PC-9 (cell line): ENCODE data around the gene MRPL18. TPM values are rescaled to one million over a fixed set of nuclear protein-coding genes. Genes with fewer than 3 reads are reported as not detected.
"Not testable (repeated sequence)": the region's sequence is repeated elsewhere in the genome, so short reads cannot be mapped to it uniquely, and the experiment has no call there.

Experiments
- BruUV-seq: library from RNA; stranded (reverse); fragments of 400-500 nt; replicated peaks from 2 replicates; lab custom pipeline; 2021; lab: Mats Ljungman, UMichigan
- CTCF ChIA-PET: fragments of 300-600 bp; sonication (Branson Sonifier 250); formaldehyde crosslinking; loops from one replicate; lab custom pipeline; 2022; ENCODE audit warnings: antibody characterized with exemption; lab: Charles Lee
- POLR2A ChIA-PET: fragments of 300-600 bp; sonication (Branson Sonifier 250); formaldehyde crosslinking; loops from one replicate; lab custom pipeline; 2022; ENCODE audit warnings: antibody characterized with exemption; ENCODE audit not compliant: unreplicated experiment; lab: Charles Lee
- DNase-seq, 2 experiments: peaks; one replicate each; pipeline versions ENCODE4 v3.0.0 to v3.0.0-alpha.2; 2015 to 2022; ENCODE audit warnings: mixed read lengths in 1 of 2
- H2AFZ ChIP-seq: fragments of 200-600 bp; sonication (generic); 2 replicates; pipeline ENCODE4 v1.8.1; 2017; ENCODE audit warnings: antibody characterized with exemption
- H3F3A ChIP-seq: fragments of 200-600 bp; sonication (generic); 2 replicates; pipeline ENCODE4 v1.8.1; 2017; ENCODE audit warnings: antibody characterized with exemption, mild to moderate bottlenecking, low read depth; ENCODE audit not compliant: insufficient read depth
- H3K27ac ChIP-seq: fragments of 200-600 bp; sonication (generic); 2 replicates; pipeline ENCODE4 v1.6.1; 2016; ENCODE audit warnings: mixed run types
- H3K27me3 ChIP-seq: fragments of 200-600 bp; sonication (generic); 2 replicates; pipeline ENCODE4 v1.6.1; 2016; ENCODE audit warnings: low read depth, mixed run types; ENCODE audit not compliant: insufficient read depth
- H3K36me3 ChIP-seq: fragments of 200-600 bp; sonication (generic); 2 replicates; pipeline ENCODE4 v1.6.1; 2016; ENCODE audit warnings: low read depth, mixed run types
- H3K4me1 ChIP-seq: fragments of 200-600 bp; sonication (generic); replicated peaks from 2 replicates; pipeline ENCODE4 v1.6.1; 2016; ENCODE audit warnings: mixed run types; ENCODE audit not compliant: insufficient read depth
- H3K4me2 ChIP-seq: fragments of 200-600 bp; sonication (generic); 2 replicates; pipeline ENCODE4 v1.6.1; 2017; ENCODE audit warnings: mixed run types
- H3K4me3 ChIP-seq: fragments of 200-600 bp; sonication (generic); 2 replicates; pipeline ENCODE4 v1.6.1; 2016; ENCODE audit warnings: mixed run types
- H3K79me2 ChIP-seq: fragments of 200-600 bp; sonication (generic); 2 replicates; pipeline ENCODE4 v1.6.1; 2017; ENCODE audit warnings: low read depth, mixed run types
- H3K9me2 ChIP-seq: fragments of 200-600 bp; sonication (generic); 2 replicates; pipeline ENCODE4 v1.8.1; 2017; ENCODE audit warnings: mild to moderate bottlenecking; ENCODE audit not compliant: insufficient read depth
- H3K9me3 ChIP-seq: fragments of 200-600 bp; sonication (generic); 2 replicates; pipeline ENCODE4 v1.8.1; 2016; ENCODE audit warnings: low read depth; ENCODE audit not compliant: insufficient read depth
- H4K20me1 ChIP-seq: fragments of 200-600 bp; sonication (generic); 2 replicates; pipeline ENCODE4 v1.8.1; 2017; ENCODE audit not compliant: insufficient read depth
- EZH2 ChIP-seq: fragments of 200-600 bp; sonication (generic); IDR thresholded peaks from 2 replicates; pipeline ENCODE4 v1.8.0; 2017; ENCODE audit warnings: antibody characterized with exemption, low read depth
- intact Hi-C: fragments of 100-400 bp; cut with micrococcal nuclease; formaldehyde crosslinking; loops from one replicate; pipeline ENCODE4 v1.10.0; 2022; ENCODE audit not compliant: unreplicated experiment
- total RNA-seq: library from RNA; stranded (reverse); gene quantifications from 2 replicates; pipeline ENCODE4 v1.2.3, GENCODE V29; 2021
- TF ChIP-seq, protein P1 (sequence below): fragments of 200-600 bp; sonication (generic); conservative IDR thresholded peaks from 2 replicates; pipeline ENCODE4 v1.6.1; 2017; ENCODE audit warnings: mixed run types, antibody characterized with exemption, mild to moderate bottlenecking, moderate library complexity

Gene MRPL18
- total RNA-seq, 1 experiment from 2014 or later, result 54.4 TPM

DNA sequence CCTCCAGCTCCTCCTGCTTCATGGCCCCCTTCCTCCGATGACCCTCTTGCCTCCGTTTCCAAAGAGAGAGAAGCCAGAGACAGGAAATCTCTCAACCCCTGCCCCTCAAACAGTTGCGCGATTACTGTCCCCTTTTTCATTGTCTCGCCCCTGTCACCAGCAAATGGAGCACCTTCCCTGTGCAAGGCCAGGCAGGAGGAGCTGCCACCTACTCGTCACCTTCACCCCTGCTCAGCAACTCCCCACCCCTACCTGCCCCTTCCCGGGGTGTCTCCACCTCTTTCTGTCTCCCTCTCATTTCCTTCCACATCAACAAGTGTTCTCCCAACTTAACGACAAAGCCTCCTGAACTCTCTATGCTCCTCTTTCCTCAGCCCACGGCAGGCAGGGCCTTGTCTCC, 23.5 kb downstream of the MRPL18 start:
- H3K9me3 ChIP-seq, result no peaks in the 10 kb centered on the region
- no peaks in the 10 kb centered on the region for H3K4me1 ChIP-seq
- POLR2A ChIA-PET, result no interaction called here
- intact Hi-C loops, result no loop called here
- H3K27me3 ChIP-seq, result peaks cover 19% of the 10 kb centered on the region
- H2AFZ ChIP-seq, result no peak overlapping the region
- H3K4me3 ChIP-seq, result no peak overlapping the region
- CTCF ChIA-PET, result no interaction called here
- H3K4me2 ChIP-seq, result no peak overlapping the region
- BruUV-seq, result no TSS peak
- H3F3A ChIP-seq, result no peaks in the 10 kb centered on the region
- H3K36me3 ChIP-seq, result no peaks in the 10 kb centered on the region
- H3K79me2 ChIP-seq, result no peaks in the 10 kb centered on the region
- no peaks in the 10 kb centered on the region for H3K9me2 ChIP-seq
- TF ChIP-seq, protein P1, sequence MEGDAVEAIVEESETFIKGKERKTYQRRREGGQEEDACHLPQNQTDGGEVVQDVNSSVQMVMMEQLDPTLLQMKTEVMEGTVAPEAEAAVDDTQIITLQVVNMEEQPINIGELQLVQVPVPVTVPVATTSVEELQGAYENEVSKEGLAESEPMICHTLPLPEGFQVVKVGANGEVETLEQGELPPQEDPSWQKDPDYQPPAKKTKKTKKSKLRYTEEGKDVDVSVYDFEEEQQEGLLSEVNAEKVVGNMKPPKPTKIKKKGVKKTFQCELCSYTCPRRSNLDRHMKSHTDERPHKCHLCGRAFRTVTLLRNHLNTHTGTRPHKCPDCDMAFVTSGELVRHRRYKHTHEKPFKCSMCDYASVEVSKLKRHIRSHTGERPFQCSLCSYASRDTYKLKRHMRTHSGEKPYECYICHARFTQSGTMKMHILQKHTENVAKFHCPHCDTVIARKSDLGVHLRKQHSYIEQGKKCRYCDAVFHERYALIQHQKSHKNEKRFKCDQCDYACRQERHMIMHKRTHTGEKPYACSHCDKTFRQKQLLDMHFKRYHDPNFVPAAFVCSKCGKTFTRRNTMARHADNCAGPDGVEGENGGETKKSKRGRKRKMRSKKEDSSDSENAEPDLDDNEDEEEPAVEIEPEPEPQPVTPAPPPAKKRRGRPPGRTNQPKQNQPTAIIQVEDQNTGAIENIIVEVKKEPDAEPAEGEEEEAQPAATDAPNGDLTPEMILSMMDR, result no peak
- no peak for TF ChIP-seq EZH2
- no peak overlapping the region for H3K27ac ChIP-seq
- no peaks in the 10 kb centered on the region for H4K20me1 ChIP-seq
- no peak for DNase-seq

DNA sequence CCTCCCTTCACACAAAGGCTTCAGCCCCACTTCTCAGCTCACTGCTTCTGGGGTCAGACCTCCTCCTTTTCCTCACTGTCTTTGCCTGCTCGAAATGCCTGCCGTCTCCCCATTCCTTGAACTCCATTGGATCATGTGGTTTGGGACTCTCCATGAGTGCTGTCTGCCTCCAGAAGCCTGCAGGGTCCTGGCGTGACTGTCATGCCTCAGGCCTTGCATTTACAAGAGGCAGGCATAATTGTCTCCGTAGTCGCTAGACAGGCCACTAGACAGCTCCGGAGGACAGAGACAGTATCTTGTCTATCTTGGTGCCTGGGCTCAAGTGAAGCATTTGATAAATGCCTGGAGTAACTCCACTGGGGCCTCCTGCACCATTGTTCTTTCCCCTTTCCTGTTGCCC, 25.1 kb downstream of the MRPL18 start:
- no peaks in the 10 kb centered on the region for H3K4me1 ChIP-seq
- H3F3A ChIP-seq, result no peaks in the 10 kb centered on the region
- ChIA-PET POLR2A (no interaction called here), CTCF (no interaction called here)
- no peaks in the 10 kb centered on the region for H3K79me2 ChIP-seq
- H3K9me3 ChIP-seq, result no peaks in the 10 kb centered on the region
- no peak overlapping the region for H2AFZ ChIP-seq
- H3K9me2 ChIP-seq, result no peaks in the 10 kb centered on the region
- TF ChIP-seq EZH2, result no peak
- TF ChIP-seq, protein P1, result no peak
- intact Hi-C loops, result no loop called here
- no peak overlapping the region for H3K4me3 ChIP-seq
- H3K36me3 ChIP-seq, result no peaks in the 10 kb centered on the region
- BruUV-seq, result no TSS peak
- no peak overlapping the region for H3K27ac ChIP-seq
- H3K27me3 ChIP-seq, result peaks cover 35% of the 10 kb centered on the region
- no peak for DNase-seq
- no peak overlapping the region for H3K4me2 ChIP-seq
- H4K20me1 ChIP-seq, result no peaks in the 10 kb centered on the region

DNA sequence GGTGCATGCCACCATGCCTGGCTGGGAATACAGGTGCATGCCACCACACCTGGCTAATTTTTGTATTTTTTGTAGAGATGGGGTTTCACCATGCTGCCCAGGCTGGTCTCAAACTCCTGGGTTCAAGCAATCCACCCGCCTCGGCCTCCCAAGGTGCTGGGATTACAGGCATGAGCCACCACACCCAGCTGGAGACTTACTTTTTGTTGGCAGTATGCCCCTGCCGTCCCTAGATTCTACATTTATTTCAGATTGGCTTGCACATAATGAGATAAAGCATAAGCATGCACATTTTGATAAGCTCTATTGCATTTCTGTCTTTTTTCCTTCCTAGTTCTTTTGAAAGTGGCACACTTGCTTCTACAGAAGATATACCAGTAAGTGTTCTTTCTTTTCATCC, 26.5 kb downstream of the MRPL18 start:
- intact Hi-C loops, BruUV-seq, H3F3A ChIP-seq: not testable (repeated sequence)

DNA sequence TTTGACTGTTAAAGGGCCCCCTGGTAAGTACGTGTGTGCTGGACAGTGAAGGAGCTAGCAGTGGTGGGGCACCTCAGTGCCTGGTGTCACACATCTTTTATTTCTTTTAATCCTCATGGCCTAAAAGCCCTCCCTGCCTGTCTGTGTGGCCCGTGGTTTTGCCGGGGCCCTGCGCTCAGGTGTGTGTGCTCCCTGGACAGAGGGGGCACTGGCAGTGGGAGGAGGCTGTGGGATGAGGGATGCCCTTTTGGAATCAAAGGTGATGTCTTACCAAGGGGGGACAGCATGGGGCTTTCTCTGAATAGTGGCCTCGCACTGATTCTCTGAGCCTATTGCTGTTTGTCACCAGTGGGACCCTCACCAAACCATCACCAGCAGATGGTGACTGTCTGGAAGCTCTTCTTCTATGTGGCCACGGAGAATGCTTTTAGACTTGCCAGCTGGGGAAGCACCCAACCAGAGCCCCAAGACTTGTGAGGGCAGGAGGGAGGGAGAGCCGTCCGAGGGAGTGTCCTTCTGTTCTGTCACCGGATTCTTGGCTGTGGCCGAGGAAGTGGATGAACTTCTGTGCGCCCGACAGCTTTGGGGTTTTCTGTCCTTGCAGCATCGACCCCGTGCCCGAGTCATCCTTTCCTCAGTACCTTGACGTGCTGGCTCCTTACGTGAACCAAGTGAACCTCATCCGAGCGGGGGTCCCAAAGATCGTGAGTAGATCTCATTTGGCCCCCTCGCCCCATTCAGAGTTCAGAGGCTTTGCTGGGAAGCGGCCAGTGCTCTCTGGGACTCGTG, 27.9 kb downstream of the MRPL18 start:
- H3K27ac ChIP-seq, result no peak overlapping the region
- ChIA-PET CTCF (no interaction called here), POLR2A (no interaction called here)
- TF ChIP-seq EZH2, result no peak
- TF ChIP-seq, protein P1, result no peak
- no peak overlapping the region for H3K4me2 ChIP-seq
- H4K20me1 ChIP-seq, result no peaks in the 10 kb centered on the region
- H3K4me3 ChIP-seq, result no peak overlapping the region
- H3K79me2 ChIP-seq, result no peaks in the 10 kb centered on the region
- no peaks in the 10 kb centered on the region for H3K9me2 ChIP-seq
- no peak for DNase-seq
- BruUV-seq, result no TSS peak
- H3K27me3 ChIP-seq, result peaks cover 42% of the 10 kb centered on the region
- H3K36me3 ChIP-seq, result no peaks in the 10 kb centered on the region
- no peaks in the 10 kb centered on the region for H3K4me1 ChIP-seq
- no peaks in the 10 kb centered on the region for H3K9me3 ChIP-seq
- intact Hi-C loops, result no loop called here
- H3F3A ChIP-seq, result no peaks in the 10 kb centered on the region
- no peak overlapping the region for H2AFZ ChIP-seq

More for the DNA sequence above, 26.5 kb downstream of the MRPL18 start:
- H3K27me3 ChIP-seq, result peaks cover 40% of the 10 kb centered on the region
- DNase-seq, H3K79me2 ChIP-seq, H2AFZ ChIP-seq, CTCF ChIA-PET, H3K9me3 ChIP-seq, H3K4me2 ChIP-seq, H3K27ac ChIP-seq, H3K4me3 ChIP-seq, H3K9me2 ChIP-seq, H3K4me1 ChIP-seq, POLR2A ChIA-PET, H3K36me3 ChIP-seq, H4K20me1 ChIP-seq: not testable (repeated sequence)
